Measurements from ENCODE around the gene GTF2IRD1.

- no peak for TF ChIP-seq POLR2A (conservative IDR thresholded peaks at IDR 0.05)
- TF ChIP-seq EGR1 (conservative IDR thresholded peaks at IDR 0.05): no peak
- no peak for TF ChIP-seq ZNF232 (CRISPR knock-in tag; IDR thresholded peaks at IDR 0.05)
- TF ChIP-seq, protein P1, sequence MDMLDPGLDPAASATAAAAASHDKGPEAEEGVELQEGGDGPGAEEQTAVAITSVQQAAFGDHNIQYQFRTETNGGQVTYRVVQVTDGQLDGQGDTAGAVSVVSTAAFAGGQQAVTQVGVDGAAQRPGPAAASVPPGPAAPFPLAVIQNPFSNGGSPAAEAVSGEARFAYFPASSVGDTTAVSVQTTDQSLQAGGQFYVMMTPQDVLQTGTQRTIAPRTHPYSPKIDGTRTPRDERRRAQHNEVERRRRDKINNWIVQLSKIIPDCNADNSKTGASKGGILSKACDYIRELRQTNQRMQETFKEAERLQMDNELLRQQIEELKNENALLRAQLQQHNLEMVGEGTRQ (CRISPR knock-in tag; IDR thresholded peaks at IDR 0.05): no peak
- no peak for TF ChIP-seq SRF (CRISPR knock-in tag; IDR thresholded peaks at IDR 0.05)
- no peak for TF ChIP-seq FOXJ3 (CRISPR knock-in tag; IDR thresholded peaks at IDR 0.05)
- no peak for TF ChIP-seq POLR2AphosphoS5 (IDR thresholded peaks at IDR 0.05; ENCODE audit: control insufficient read depth, insufficient read depth, low read depth, low read length)
- no peak for TF ChIP-seq SMAD4 (CRISPR knock-in tag; conservative IDR thresholded peaks at IDR 0.05)
- TF ChIP-seq, protein P2, sequence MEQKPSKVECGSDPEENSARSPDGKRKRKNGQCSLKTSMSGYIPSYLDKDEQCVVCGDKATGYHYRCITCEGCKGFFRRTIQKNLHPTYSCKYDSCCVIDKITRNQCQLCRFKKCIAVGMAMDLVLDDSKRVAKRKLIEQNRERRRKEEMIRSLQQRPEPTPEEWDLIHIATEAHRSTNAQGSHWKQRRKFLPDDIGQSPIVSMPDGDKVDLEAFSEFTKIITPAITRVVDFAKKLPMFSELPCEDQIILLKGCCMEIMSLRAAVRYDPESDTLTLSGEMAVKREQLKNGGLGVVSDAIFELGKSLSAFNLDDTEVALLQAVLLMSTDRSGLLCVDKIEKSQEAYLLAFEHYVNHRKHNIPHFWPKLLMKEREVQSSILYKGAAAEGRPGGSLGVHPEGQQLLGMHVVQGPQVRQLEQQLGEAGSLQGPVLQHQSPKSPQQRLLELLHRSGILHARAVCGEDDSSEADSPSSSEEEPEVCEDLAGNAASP (IDR thresholded peaks at IDR 0.05): no peak
- no peak for TF ChIP-seq ZFP1 (CRISPR knock-in tag; IDR thresholded peaks at IDR 0.05)
Observed at GRCh38 chr7:74542558-74543117, 88.9 kb downstream of the GTF2IRD1 start.
